Tibial nerve (tissue), 3 donors: ENCODE results near the gene PVRIG.
"Not testable (repeated sequence)": the region's sequence is repeated elsewhere in the genome, so short reads cannot be mapped to it uniquely, and the experiment has no call there.

Experiments used
- CTCF ChIP-seq, 5 experiments: fragments of 200-600 bp in 3 of 5; fragments of 450-650 bp in 2 of 5; sonication (generic) in 3 of 5; IDR thresholded peaks; one replicate each; pipeline ENCODE4 v1.5.1; 2016 to 2019; ENCODE audit warnings: antibody characterized with exemption in 5 of 5, mild to moderate bottlenecking in 3 of 5, moderate library complexity in 2 of 5
- POLR2A ChIP-seq, 2 donors: fragments of 450-650 bp; IDR thresholded peaks; one replicate each; pipeline ENCODE4 v1.6.1; 2017; ENCODE audit warnings: antibody characterized with exemption in 2 of 2, mild to moderate bottlenecking in 2 of 2, moderate library complexity in 2 of 2

GRCh38 chr7:100234660-100235317 lies 15.0 kb downstream of the PVRIG start:
- TF ChIP-seq CTCF, POLR2A (IDR thresholded peaks at IDR 0.05): not testable (repeated sequence)
